H1 (cell line): ENCODE measurements around the gene MROH8. TPM values are rescaled to one million over a fixed set of nuclear protein-coding genes. Genes with fewer than 3 reads are reported as not detected.

Source experiments
- CTCF ChIA-PET: fragments of 300-600 bp; sonication (Branson Sonifier 250); formaldehyde crosslinking; loops from one replicate; lab custom pipeline; 2021; ENCODE audit not compliant: partially characterized antibody; lab: Charles Lee
- POLR2A ChIA-PET: fragments of 300-600 bp; sonication (Branson Sonifier 250); formaldehyde crosslinking; loops from one replicate; lab custom pipeline; 2021; ENCODE audit warnings: inconsistent platforms; ENCODE audit not compliant: partially characterized antibody; lab: Charles Lee
- DNase-seq, 2 experiments: peaks; one replicate each; pipeline versions ENCODE4 v3.0.0 to v3.0.0-alpha.2; 2010 to 2022; ENCODE audit warnings: low spot score in 2 of 2, low read depth in 1 of 2, mixed read lengths in 1 of 2
- FAIRE-seq: peaks from 2 replicates; lab custom pipeline; 2011; peaks lifted over from hg19 to GRCh38; lab: Jason Lieb, UNC
- H2AFZ ChIP-seq: 2 replicates; pipeline ENCODE4 v1.8.1; 2012; ENCODE audit warnings: low read length, inconsistent platforms
- H2AK5ac ChIP-seq: 2 replicates; pipeline ENCODE4 v1.6.1; 2013; ENCODE audit warnings: low read depth, low read length
- H2BK120ac ChIP-seq: replicated peaks from 2 replicates; pipeline ENCODE3; 2013; ENCODE audit warnings: low read depth, low read length, inconsistent platforms
- H2BK12ac ChIP-seq: 2 replicates; pipeline ENCODE4 v1.6.1; 2013; ENCODE audit warnings: low read depth, low read length
- H2BK15ac ChIP-seq: 2 replicates; pipeline ENCODE4 v1.6.1; 2013; ENCODE audit warnings: low read length
- H2BK20ac ChIP-seq: 2 replicates; pipeline ENCODE4 v1.6.1; 2013; ENCODE audit warnings: low read length
- H2BK5ac ChIP-seq: 2 replicates; pipeline ENCODE4 v1.6.1; 2013; ENCODE audit warnings: low read depth, low read length
- H3K14ac ChIP-seq: 2 replicates; pipeline ENCODE4 v1.6.1; 2013; ENCODE audit warnings: inconsistent platforms; ENCODE audit not compliant: insufficient read length
- H3K18ac ChIP-seq: 2 replicates; pipeline ENCODE4 v1.6.1; 2013; ENCODE audit warnings: low read length; ENCODE audit errors: extremely low read depth
- H3K23ac ChIP-seq: 2 replicates; pipeline ENCODE4 v1.6.1; 2013; ENCODE audit warnings: inconsistent platforms; ENCODE audit not compliant: insufficient read length
- H3K23me2 ChIP-seq: 2 replicates; pipeline ENCODE4 v1.6.1; 2013; ENCODE audit warnings: low read depth, low read length
- H3K27ac ChIP-seq: 2 replicates; pipeline ENCODE4 v1.6.1; 2011; ENCODE audit warnings: low read depth, low read length, inconsistent platforms
- H3K27me3 ChIP-seq, 4 experiments: replicated peaks in 1 of 4; 1 replicate in 1 of 4; 2 replicates in 3 of 4; pipeline versions ENCODE4 v1.6.1 to v1.8.1; 2011 to 2013; ENCODE audit warnings: low read length in 3 of 4, mild to moderate bottlenecking in 3 of 4, inconsistent platforms in 2 of 4, mixed read lengths in 2 of 4, moderate library complexity in 1 of 4; ENCODE audit not compliant: control insufficient read depth in 3 of 4, insufficient read depth in 3 of 4; ENCODE audit errors: extremely low read depth in 1 of 4
- H3K36me3 ChIP-seq, 4 experiments: 2 replicates each; pipeline versions ENCODE4 v1.6.1 to v1.8.1; 2011 to 2013; ENCODE audit warnings: mild to moderate bottlenecking in 4 of 4, low read length in 3 of 4, moderate library complexity in 2 of 4, control low read depth in 1 of 4, inconsistent platforms in 1 of 4; ENCODE audit not compliant: insufficient read depth in 4 of 4, control insufficient read depth in 2 of 4
- H3K4ac ChIP-seq: replicated peaks from 2 replicates; pipeline ENCODE3; 2013; ENCODE audit warnings: low read length, low read depth, mixed read lengths, inconsistent platforms; ENCODE audit not compliant: insufficient read length
- H3K4me1 ChIP-seq, 4 experiments: replicated peaks in 1 of 4; 1 replicate in 1 of 4; 2 replicates in 3 of 4; pipeline versions ENCODE4 v1.6.1 to v1.8.1; 2011 to 2013; ENCODE audit warnings: low read length in 3 of 4, inconsistent platforms in 2 of 4, mixed read lengths in 1 of 4; ENCODE audit not compliant: insufficient read depth in 4 of 4, control insufficient read depth in 3 of 4
- H3K4me2 ChIP-seq, 2 experiments: 2 replicates each; pipeline versions ENCODE4 v1.6.1 to v1.8.1; 2011 to 2013; ENCODE audit warnings: low read depth in 2 of 2, low read length in 2 of 2, control low read depth in 1 of 2, inconsistent platforms in 1 of 2, mild to moderate bottlenecking in 1 of 2; ENCODE audit not compliant: insufficient read depth in 1 of 2
- H3K4me3 ChIP-seq, 4 experiments: fragments of 200-600, 300-600 bp in 1 of 4; sonication (generic), shearing (Covaris generic), sonication (Bioruptor Twin) in 1 of 4; 2 replicates each; pipeline versions ENCODE4 v1.5.1 to v1.8.1; 2011 to 2016; ENCODE audit warnings: low read length in 4 of 4, low read depth in 3 of 4, control low read depth in 2 of 4, inconsistent platforms in 2 of 4, mild to moderate bottlenecking in 2 of 4, mixed read lengths in 1 of 4, moderate library complexity in 1 of 4; ENCODE audit not compliant: insufficient read depth in 2 of 4; ENCODE audit errors: extremely low read depth in 1 of 4
- H3K56ac ChIP-seq: replicated peaks from 2 replicates; pipeline ENCODE3; 2013; ENCODE audit warnings: low read depth, mild to moderate bottlenecking, mixed read lengths, low read length, inconsistent platforms; ENCODE audit not compliant: insufficient read length
- H3K79me1 ChIP-seq: 2 replicates; pipeline ENCODE4 v1.6.1; 2013; ENCODE audit warnings: low read depth, low read length, control low read depth
- H3K79me2 ChIP-seq, 2 experiments: 2 replicates each; pipeline versions ENCODE4 v1.6.1 to v1.8.1; 2012 to 2013; ENCODE audit warnings: low read length in 2 of 2, mild to moderate bottlenecking in 2 of 2, inconsistent platforms in 1 of 2; ENCODE audit not compliant: insufficient read depth in 2 of 2, control insufficient read depth in 1 of 2
- H3K9ac ChIP-seq, 4 experiments: replicated peaks in 1 of 4; 1 replicate in 1 of 4; 2 replicates in 3 of 4; pipeline versions ENCODE4 v1.6.1 to v1.8.1; 2011 to 2013; ENCODE audit warnings: low read depth in 3 of 4, low read length in 3 of 4, control low read depth in 2 of 4, mild to moderate bottlenecking in 2 of 4, moderate library complexity in 2 of 4, inconsistent platforms in 1 of 4; ENCODE audit errors: extremely low read depth in 1 of 4
- H3K9me3 ChIP-seq, 2 experiments: 2 replicates each; pipeline versions ENCODE4 v1.6.1 to v1.8.1; 2012 to 2013; ENCODE audit warnings: mild to moderate bottlenecking in 2 of 2, moderate library complexity in 2 of 2, control low read depth in 1 of 2, inconsistent platforms in 1 of 2, low read depth in 1 of 2, low read length in 1 of 2, mixed read lengths in 1 of 2; ENCODE audit not compliant: insufficient read depth in 2 of 2
- H4K20me1 ChIP-seq, 2 experiments: replicated peaks in 1 of 2; 2 replicates each; pipeline versions ENCODE3 to v1.8.1; 2011 to 2013; ENCODE audit warnings: inconsistent platforms in 2 of 2, low read length in 2 of 2, mild to moderate bottlenecking in 1 of 2; ENCODE audit not compliant: insufficient read depth in 2 of 2, control insufficient read depth in 1 of 2
- H4K5ac ChIP-seq: 2 replicates; pipeline ENCODE4 v1.6.1; 2013; ENCODE audit warnings: low read length, low read depth, mixed read lengths, inconsistent platforms; ENCODE audit not compliant: insufficient read length
- H4K8ac ChIP-seq: 2 replicates; pipeline ENCODE4 v1.8.0; 2013; ENCODE audit warnings: mild to moderate bottlenecking, moderate library complexity, low read length, inconsistent platforms; ENCODE audit not compliant: insufficient read depth; ENCODE audit errors: extremely low read depth
- H4K91ac ChIP-seq: replicated peaks from 2 replicates; pipeline ENCODE3; 2013; ENCODE audit warnings: low read length, mixed read lengths, inconsistent platforms; ENCODE audit not compliant: insufficient read length
- JUN ChIP-seq: IDR thresholded peaks from 2 replicates; pipeline ENCODE4 v1.6.1; 2011; ENCODE audit warnings: low read depth, mild to moderate bottlenecking, improper control_type of control experiment, low read length
- NANOG ChIP-seq: IDR thresholded peaks from 2 replicates; pipeline ENCODE4 v1.6.1; 2011; ENCODE audit warnings: low read length, low read depth, mild to moderate bottlenecking, inconsistent platforms; ENCODE audit not compliant: insufficient read depth, poor library complexity, severe bottlenecking
- POLR2AphosphoS5 ChIP-seq: IDR thresholded peaks from 2 replicates; pipeline ENCODE4 v1.6.1; 2011; ENCODE audit warnings: low read depth, low read length
- SUZ12 ChIP-seq: fragments of 200-600 bp; sonication (generic); IDR thresholded peaks from 2 replicates; pipeline ENCODE4 v1.6.1; 2012; ENCODE audit warnings: mild to moderate bottlenecking, inconsistent platforms, low read length, moderate library complexity, mixed read lengths
- WGBS, 2 experiments: shearing (Covaris generic) in 1 of 2; methylation state at CpG; one replicate each; pipeline versions ENCODE4 v1.1.6 to v1.1.7; 2013 to 2015; ENCODE audit warnings: low lambda C conversion rate in 2 of 2, mixed read lengths in 2 of 2, inconsistent platforms in 1 of 2, low coverage in 1 of 2, missing lambda C conversion rate in 1 of 2; ENCODE audit not compliant: insufficient replicate concordance in 2 of 2, insufficient coverage in 1 of 2, insufficient read length in 1 of 2; ENCODE audit errors: extremely low coverage in 1 of 2, missing lambda C conversion rate in 1 of 2; 5-methylcytosine and 5-hydroxymethylcytosine counted together
- polyA plus RNA-seq, 7 experiments: library from polyadenylated mRNA; depleted of rRNA in 3 of 7; stranded (reverse) in 5 of 7; unstranded in 2 of 7; fragments of >200 nt in 5 of 7; fragments of 200-250 nt in 2 of 7; gene quantifications; 1 replicate in 5 of 7; 2 replicates in 1 of 7; 4 replicates in 1 of 7; pipeline versions ENCODE4 v1.2.1 to v1.2.3, GENCODE V29; 2011 to 2013; ENCODE audit warnings: missing spikeins in 2 of 7, mixed read lengths in 2 of 7
- total RNA-seq: library from RNA; stranded (reverse); fragmentation: NEBNext Ultra II Directional; extraction: Animal tissue kit (Norgen Biotek cat#: 25700); gene quantifications from 2 replicates; pipeline ENCODE4 v1.2.1, GENCODE V29; 2021

Gene MROH8
- total and polyA plus RNA-seq, 2 of the 8 experiments (the other 6 are each of a cell fraction or from before 2014, with no cell fraction given), result 0.50 to 0.86 TPM

DNA sequence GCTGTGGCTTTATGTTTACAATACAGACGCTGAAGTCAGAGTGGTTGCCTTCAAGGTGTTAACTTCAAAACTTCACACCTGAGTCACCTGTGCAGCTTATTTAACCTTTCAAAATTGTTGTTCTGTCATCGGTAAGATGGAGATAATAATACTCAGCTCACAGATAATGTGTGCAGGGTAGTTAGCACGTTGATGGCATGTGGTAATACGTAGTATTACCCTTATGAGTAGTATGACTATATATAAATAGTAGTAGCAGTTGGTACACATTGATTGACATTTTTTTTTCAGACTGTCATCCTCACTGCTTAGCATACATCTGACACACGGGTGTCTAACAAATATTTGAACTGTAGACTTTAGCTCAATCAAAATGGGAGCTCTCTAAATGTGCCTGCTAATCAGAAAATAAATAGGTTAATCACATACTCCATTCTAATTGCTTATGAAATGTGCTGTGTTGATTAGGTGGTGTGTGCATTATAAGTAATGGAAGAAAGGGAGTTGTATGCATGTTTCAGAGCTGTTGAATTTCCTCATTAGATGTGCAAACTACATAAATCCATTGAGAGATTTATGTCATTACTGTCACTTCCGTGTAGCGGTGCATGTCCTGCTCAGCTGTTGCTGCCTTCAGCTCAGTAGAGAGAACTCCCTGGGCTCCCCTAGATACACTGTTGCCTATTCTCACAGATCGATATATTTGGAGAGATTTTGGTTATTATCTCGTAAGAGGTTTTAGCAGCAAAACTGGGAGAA, 11.2 kb upstream of the MROH8 start:
- Histone ChIP-seq H3K9ac (no peak overlapping the region), H3K27ac (no peak overlapping the region), H4K8ac (no peak overlapping the region), H3K4me3 (no peak overlapping the region), H2AFZ (no peak overlapping the region), H4K20me1 (peaks cover 13 to 18% of the 10 kb centered on the region in 2 experiments), H3K36me3 (peaks cover 5 to 45% (median 15%) of the 10 kb centered on the region in 4 experiments; a peak in 7 of 8 replicates), H3K27me3 (no peaks in the 10 kb centered on the region), H3K56ac (no peak overlapping the region), H2BK12ac (no peak overlapping the region), H3K9me3 (no peaks in the 10 kb centered on the region), H3K18ac (no peak overlapping the region), H3K4ac (no peak overlapping the region), H2BK120ac (no peak overlapping the region), H2BK20ac (no peak overlapping the region), H3K79me1 (peaks cover 12% of the 10 kb centered on the region), H4K91ac (no peak overlapping the region), H3K4me1 (no peaks in the 10 kb centered on the region), H3K4me2 (no peak overlapping the region), H4K5ac (no peak overlapping the region), H2AK5ac (no peak overlapping the region), H2BK15ac (no peak overlapping the region), H3K23ac (no peak overlapping the region), H3K23me2 (no peaks in the 10 kb centered on the region), H2BK5ac (no peak overlapping the region), H3K14ac (no peak overlapping the region), H3K79me2 (peaks cover 11 to 88% of the 10 kb centered on the region in 2 experiments; a peak in 3 of 4 replicates)
- TF ChIP-seq SUZ12 (no peak), POLR2AphosphoS5 (no peak), JUN (no peak), NANOG (no peak)
- WGBS, 2 experiments, result 93% methylated on average over 9 of the region's 9 CpGs; no CpG with 5 or more reads in 1 of the 2 experiments
- FAIRE-seq (no peak), DNase-seq (no peak)
- POLR2A ChIA-PET, result interaction anchor here (1.2 to 5.8 kb wide), 4 partner anchors 9 to 15 kb away, joined by 3 to 57 read pairs (median 4); partner anchors contain the start of genes MROH8 and RPN2
- CTCF ChIA-PET, result interaction anchor here (0.6 to 4.2 kb wide), 10 partner anchors 8 to 312 kb away, joined by 3 to 39 read pairs (median 10); partner anchors contain the start of genes MROH8 and RPN2
